ENCODE measurements around the gene CHST15. TPM values are rescaled to one million over a fixed set of nuclear protein-coding genes. Genes with fewer than 3 reads are reported as not detected.

Gene CHST15
- total and polyA plus RNA-seq, 8 donors = 13.7 to 53.3 (median 17.1) TPM

- Histone ChIP-seq H3K27ac (no peak overlapping the region), H3K27me3 (no peaks in the 10 kb centered on the region), H3K36me3 (peaks cover 0 to 17% of the 10 kb centered on the region in 2 donors), H3K4me3 (no peak overlapping the region), H3K9me3 (no peaks in the 10 kb centered on the region), H3K4me1 (peaks cover 1 to 61% of the 10 kb centered on the region in 2 donors)
- TF ChIP-seq CTCF (IDR thresholded peaks at IDR 0.05) = no peak
- ATAC-seq (no peak), DNase-seq (peak in 1 of 4 donors; percentile 35)
- intact Hi-C loops (cut with DNase I) = loop anchor here in 1 of 2 donors (5.0 kb wide), 1 partner anchor 387 kb away; no protein-coding TSS in a partner anchor
Observed at GRCh38 chr10:124000792-124001201, 92.6 kb downstream of the CHST15 start.

- TF ChIP-seq CTCF (IDR thresholded peaks at IDR 0.05) = no peak
- DNase-seq (peak in 1 of 4 donors; percentile 31), ATAC-seq (no peak)
- Histone ChIP-seq H3K9me3 (no peaks in the 10 kb centered on the region), H3K4me3 (no peak overlapping the region), H3K4me1 (peaks cover 8 to 68% of the 10 kb centered on the region in 2 donors), H3K36me3 (peaks cover 0 to 10% of the 10 kb centered on the region in 2 donors), H3K27ac (no peak overlapping the region), H3K27me3 (peaks cover 0 to 6% of the 10 kb centered on the region in 2 donors)
- intact Hi-C loops (cut with DNase I) = loop anchor here in 1 of 2 donors (5.0 kb wide), 2 partner anchors 257 to 387 kb away; no protein-coding TSS in a partner anchor
Observed at GRCh38 chr10:123999956-124000615, 93.3 kb downstream of the CHST15 start.

GRCh38 chr10:123999261-123999660 lies 94.1 kb downstream of the CHST15 start:
- TF ChIP-seq CTCF (IDR thresholded peaks at IDR 0.05) = no peak

GRCh38 chr10:123998197-123999141 lies 94.9 kb downstream of the CHST15 start:
- H3K4me1 ChIP-seq = peaks cover 16 to 77% of the 10 kb centered on the region in 2 donors
- no peak for ATAC-seq

More at GRCh38 chr10:123999261-123999660, 94.1 kb downstream of the CHST15 start:
- Histone ChIP-seq H3K9me3 (no peaks in the 10 kb centered on the region), H3K27ac (peak overlapping the region in 1 of 2 donors; percentile 92), H3K27me3 (peaks cover 2 to 13% of the 10 kb centered on the region in 2 donors), H3K4me1 (peaks cover 15 to 76% of the 10 kb centered on the region in 2 donors), H3K36me3 (peaks cover 0 to 1% of the 10 kb centered on the region in 2 donors), H3K4me3 (no peak overlapping the region)
- no peak for DNase-seq
- ATAC-seq = no peak
- intact Hi-C loops (cut with DNase I) = loop anchor here in 1 of 2 donors (5.0 kb wide), 1 partner anchor 258 kb away; no protein-coding TSS in a partner anchor

More at GRCh38 chr10:123998197-123999141, 94.9 kb downstream of the CHST15 start:
- intact Hi-C loops (cut with DNase I) = loop anchor here in 1 of 2 donors (5.0 kb wide), 1 partner anchor 259 kb away; no protein-coding TSS in a partner anchor
- Histone ChIP-seq H3K27me3 (peaks cover 10 to 21% of the 10 kb centered on the region in 2 donors), H3K4me3 (no peak overlapping the region), H3K27ac (peak overlapping the region in 1 of 2 donors; percentile 92), H3K9me3 (no peaks in the 10 kb centered on the region), H3K36me3 (no peaks in the 10 kb centered on the region)
- TF ChIP-seq CTCF (IDR thresholded peaks at IDR 0.05) = no peak
- no peak for DNase-seq
